Peyer's patch (tissue), 4 donors: ENCODE measurements around the gene RNPEP. TPM values are rescaled to one million over a fixed set of nuclear protein-coding genes. Genes with fewer than 3 reads are reported as not detected.

Experiments
- DNase-seq, 3 donors: peaks; one replicate each; pipeline ENCODE4 v3.0.0-alpha.2; 2017 to 2019
- H3K27ac ChIP-seq, 4 donors: fragments of 200-600 bp; sonication (generic); one replicate each; pipeline ENCODE4 v1.5.1; 2016 to 2019
- H3K27me3 ChIP-seq, 2 donors: fragments of 200-600 bp; sonication (generic); one replicate each; pipeline ENCODE4 v1.5.1; 2019
- H3K36me3 ChIP-seq, 3 donors: fragments of 200-600 bp; sonication (generic); one replicate each; pipeline ENCODE4 v1.5.1; 2016 to 2019
- H3K4me1 ChIP-seq, 4 donors: fragments of 200-600 bp; sonication (generic); one replicate each; pipeline ENCODE4 v1.5.1; 2016 to 2019
- H3K4me3 ChIP-seq, 4 donors: fragments of 200-600 bp; sonication (generic); 1 replicate in 3 of 4; 2 replicates in 1 of 4; pipeline ENCODE4 v1.5.1; 2016 to 2019; ENCODE audit warnings: mild to moderate bottlenecking in 1 of 4
- H3K9me3 ChIP-seq, 4 donors: fragments of 200-600 bp; sonication (generic); one replicate each; pipeline ENCODE4 v1.5.1; 2016 to 2019; ENCODE audit warnings: mild to moderate bottlenecking in 1 of 4
- POLR2A ChIP-seq, 2 donors: fragments of 450-650 bp; IDR thresholded peaks; one replicate each; pipeline ENCODE4 v1.5.1; 2017; ENCODE audit warnings: antibody characterized with exemption in 2 of 2, mild to moderate bottlenecking in 2 of 2, moderate library complexity in 2 of 2
- total RNA-seq, 4 donors: library from RNA; depleted of rRNA; stranded (reverse); fragments of >200 nt; gene quantifications; one replicate each; pipeline ENCODE4 v1.1.0, GENCODE V29; 2016
- TF ChIP-seq, protein P1 (sequence below), 6 experiments: fragments of 450-650 bp in 4 of 6; fragments of 200-600 bp in 2 of 6; sonication (generic) in 1 of 6; IDR thresholded peaks; one replicate each; pipeline ENCODE4 v1.5.1; 2017 to 2019; ENCODE audit warnings: antibody characterized with exemption in 6 of 6, mild to moderate bottlenecking in 3 of 6, moderate library complexity in 1 of 6

Gene RNPEP
- total RNA-seq, 4 donors from 2014 or later, result 165 to 257 (median 204) TPM

DNA sequence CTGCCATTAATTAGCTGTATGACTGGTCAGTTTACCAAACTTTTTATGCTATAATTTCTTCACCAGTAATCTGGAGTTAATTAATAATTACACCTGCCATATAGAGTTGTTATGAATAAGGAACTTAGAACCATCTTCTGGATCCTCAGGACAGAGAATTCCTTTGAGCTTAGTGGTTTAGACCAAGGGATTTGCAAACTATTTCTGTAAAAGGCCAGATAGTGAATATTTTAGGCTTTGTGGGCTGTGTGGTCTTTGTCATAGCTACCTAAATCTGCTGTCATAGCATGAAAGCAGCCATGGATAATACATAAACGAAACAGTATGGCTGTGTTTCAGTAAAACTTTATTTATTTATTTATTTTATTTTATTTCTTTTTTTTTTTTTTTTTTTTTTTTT is 18.2 kb upstream of the RNPEP start:
- no peak for DNase-seq
- TF ChIP-seq, protein P1, sequence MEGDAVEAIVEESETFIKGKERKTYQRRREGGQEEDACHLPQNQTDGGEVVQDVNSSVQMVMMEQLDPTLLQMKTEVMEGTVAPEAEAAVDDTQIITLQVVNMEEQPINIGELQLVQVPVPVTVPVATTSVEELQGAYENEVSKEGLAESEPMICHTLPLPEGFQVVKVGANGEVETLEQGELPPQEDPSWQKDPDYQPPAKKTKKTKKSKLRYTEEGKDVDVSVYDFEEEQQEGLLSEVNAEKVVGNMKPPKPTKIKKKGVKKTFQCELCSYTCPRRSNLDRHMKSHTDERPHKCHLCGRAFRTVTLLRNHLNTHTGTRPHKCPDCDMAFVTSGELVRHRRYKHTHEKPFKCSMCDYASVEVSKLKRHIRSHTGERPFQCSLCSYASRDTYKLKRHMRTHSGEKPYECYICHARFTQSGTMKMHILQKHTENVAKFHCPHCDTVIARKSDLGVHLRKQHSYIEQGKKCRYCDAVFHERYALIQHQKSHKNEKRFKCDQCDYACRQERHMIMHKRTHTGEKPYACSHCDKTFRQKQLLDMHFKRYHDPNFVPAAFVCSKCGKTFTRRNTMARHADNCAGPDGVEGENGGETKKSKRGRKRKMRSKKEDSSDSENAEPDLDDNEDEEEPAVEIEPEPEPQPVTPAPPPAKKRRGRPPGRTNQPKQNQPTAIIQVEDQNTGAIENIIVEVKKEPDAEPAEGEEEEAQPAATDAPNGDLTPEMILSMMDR (IDR thresholded peaks at IDR 0.05), result no peak
- no peak for TF ChIP-seq POLR2A (IDR thresholded peaks at IDR 0.05)
- H3K27ac ChIP-seq, result no peak overlapping the region
- no peak overlapping the region for H3K4me3 ChIP-seq
- H3K36me3 ChIP-seq, result peaks cover 0 to 92% (median 0%) of the 10 kb centered on the region in 3 donors
- H3K27me3 ChIP-seq, result no peaks in the 10 kb centered on the region
- no peaks in the 10 kb centered on the region for H3K4me1 ChIP-seq
- no peaks in the 10 kb centered on the region for H3K9me3 ChIP-seq

DNA sequence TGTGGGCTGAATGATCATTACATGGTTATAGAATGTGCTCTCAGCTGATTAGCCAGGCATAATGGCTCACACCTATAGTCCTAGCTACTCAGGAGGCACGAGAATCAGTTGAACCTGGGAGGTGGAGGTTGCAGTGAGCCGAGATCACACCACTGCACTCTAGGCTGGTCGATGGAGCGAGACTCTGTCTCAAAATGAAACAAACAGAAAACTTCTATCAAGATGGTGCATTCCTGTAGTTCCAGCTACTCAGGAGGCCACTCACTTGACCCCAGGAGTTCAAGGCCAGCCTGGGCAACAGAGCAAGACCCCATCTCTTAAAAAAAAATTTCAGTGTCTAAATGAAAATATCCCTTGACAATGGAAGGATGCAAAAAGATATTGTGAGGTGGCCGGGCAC is 16.3 kb upstream of the RNPEP start:
- Histone ChIP-seq H3K36me3 (peaks cover 0 to 90% (median 0%) of the 10 kb centered on the region in 3 donors), H3K4me3 (no peak overlapping the region), H3K27me3 (no peaks in the 10 kb centered on the region), H3K4me1 (no peaks in the 10 kb centered on the region), H3K9me3 (no peaks in the 10 kb centered on the region), H3K27ac (no peak overlapping the region)
- TF ChIP-seq, protein P1 (IDR thresholded peaks at IDR 0.05), result no peak
- TF ChIP-seq POLR2A (IDR thresholded peaks at IDR 0.05), result no peak
- DNase-seq, result no peak

DNA sequence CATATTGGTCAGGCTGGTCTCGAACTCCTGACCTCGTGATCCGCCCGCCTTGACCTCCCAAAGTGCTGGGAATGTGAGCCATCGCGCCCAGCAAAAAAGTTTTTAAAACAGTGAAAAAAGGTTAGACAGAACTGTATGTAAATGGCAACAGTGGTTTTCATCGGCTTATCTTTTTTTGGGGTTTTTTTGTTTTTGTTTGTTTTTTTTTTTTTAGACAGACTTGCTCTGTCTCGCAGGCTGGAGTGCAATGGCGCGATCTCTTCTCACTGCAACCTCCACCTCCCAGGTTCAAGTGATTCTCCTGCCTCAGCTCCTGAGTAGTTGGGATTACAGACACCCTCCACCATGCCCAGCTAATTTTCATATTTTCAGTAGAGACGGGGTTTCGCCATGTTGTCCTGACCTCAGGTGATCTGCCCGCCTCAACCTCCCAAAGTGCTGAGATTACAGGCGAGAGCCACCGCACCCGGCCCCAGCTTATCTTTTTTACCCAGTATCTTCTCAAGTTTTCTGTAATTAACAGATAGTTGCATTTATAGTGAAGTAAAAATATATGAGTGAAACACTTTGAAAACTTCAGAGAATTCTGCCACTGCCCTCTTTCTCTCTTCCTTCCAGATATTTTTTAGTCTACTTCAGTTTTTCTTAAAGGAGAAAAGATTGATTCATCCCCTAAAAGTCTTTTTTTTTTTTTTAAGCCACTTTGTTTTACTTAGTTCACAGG is 14.1 kb upstream of the RNPEP start:
- H3K36me3 ChIP-seq, result peaks cover 0 to 68% (median 0%) of the 10 kb centered on the region in 3 donors
- no peak overlapping the region for H3K4me3 ChIP-seq
- no peaks in the 10 kb centered on the region for H3K9me3 ChIP-seq
- no peak for DNase-seq
- H3K27me3 ChIP-seq, result no peaks in the 10 kb centered on the region
- H3K27ac ChIP-seq, result no peak overlapping the region
- H3K4me1 ChIP-seq, result peaks cover 0 to 4% (median 0%) of the 10 kb centered on the region in 4 donors
- TF ChIP-seq, protein P1 (IDR thresholded peaks at IDR 0.05), result no peak
- no peak for TF ChIP-seq POLR2A (IDR thresholded peaks at IDR 0.05)

DNA sequence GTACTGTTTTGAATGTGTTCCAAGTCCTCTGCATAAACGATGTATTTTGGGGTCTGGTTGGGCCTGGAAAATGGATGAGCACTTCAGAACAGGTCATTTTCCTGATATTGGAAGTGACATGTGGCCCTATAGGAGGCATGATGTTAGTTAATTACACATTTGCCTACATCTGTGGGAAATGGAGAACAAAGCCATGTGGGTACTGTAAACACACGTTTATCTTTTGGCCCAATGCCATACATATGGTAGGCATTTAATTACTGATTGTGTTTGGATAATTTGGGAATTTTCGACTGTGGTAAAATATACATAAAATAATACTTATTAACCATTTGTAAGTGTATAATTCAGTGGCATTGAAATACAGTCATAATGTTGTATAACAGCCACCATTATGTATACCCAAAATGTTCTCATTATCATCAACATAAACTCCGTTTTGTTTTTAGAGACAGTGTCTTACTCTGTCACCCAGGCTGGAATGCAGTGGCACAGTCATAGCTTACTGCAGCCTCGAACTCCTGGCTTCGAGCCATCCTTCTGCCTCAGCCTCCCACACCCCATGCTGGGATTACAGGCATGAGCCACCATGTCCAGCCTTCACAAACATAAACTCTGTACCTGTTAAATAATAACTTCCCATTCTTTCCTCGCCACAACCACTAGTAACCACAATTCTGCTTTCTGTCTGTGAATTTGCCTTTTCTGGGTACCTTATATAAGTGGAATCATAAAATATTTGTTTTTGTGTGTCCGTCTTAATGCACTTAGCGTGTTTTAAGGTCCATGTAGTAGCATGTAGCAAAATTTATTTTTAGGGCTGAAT is 11.9 kb upstream of the RNPEP start:
- no peak for DNase-seq
- Histone ChIP-seq H3K27ac (no peak overlapping the region), H3K36me3 (peaks cover 0 to 46% (median 0%) of the 10 kb centered on the region in 3 donors), H3K9me3 (no peaks in the 10 kb centered on the region), H3K27me3 (no peaks in the 10 kb centered on the region), H3K4me3 (no peak overlapping the region), H3K4me1 (peaks cover 0 to 4% (median 0%) of the 10 kb centered on the region in 4 donors)
- TF ChIP-seq, protein P1 (IDR thresholded peaks at IDR 0.05), result no peak
- TF ChIP-seq POLR2A (IDR thresholded peaks at IDR 0.05), result no peak

DNA sequence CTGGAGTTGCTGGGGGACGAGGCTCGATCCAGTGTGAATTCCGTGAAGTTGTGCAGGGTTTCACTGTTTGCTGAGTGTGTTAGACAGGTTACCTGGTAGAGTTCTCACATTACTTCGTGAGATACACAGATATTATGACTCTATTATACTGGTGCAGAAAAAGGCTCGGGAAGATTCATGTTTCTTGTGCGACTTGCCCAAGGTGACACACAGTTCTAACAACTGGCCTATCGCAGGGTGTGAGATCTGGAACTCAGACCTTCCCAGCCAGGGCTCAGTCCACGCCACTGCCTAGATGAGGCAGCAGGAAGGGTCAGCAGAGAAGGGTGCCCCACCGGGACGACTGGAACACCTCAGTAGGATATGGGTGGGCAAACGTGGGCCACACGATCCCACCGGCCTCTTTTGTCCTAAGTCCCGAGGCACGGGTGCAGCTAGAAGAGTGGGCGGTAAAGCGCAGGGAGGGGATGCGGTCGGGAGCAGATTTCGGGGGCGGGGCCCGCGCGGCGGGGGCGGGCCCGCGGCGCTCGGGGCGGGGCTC is 296 bp upstream of the RNPEP start:
- no peaks in the 10 kb centered on the region for H3K36me3 ChIP-seq
- no peaks in the 10 kb centered on the region for H3K27me3 ChIP-seq
- TF ChIP-seq, protein P1 (IDR thresholded peaks at IDR 0.05), result no peak
- no peak for TF ChIP-seq POLR2A (IDR thresholded peaks at IDR 0.05)
- no peaks in the 10 kb centered on the region for H3K9me3 ChIP-seq
- H3K4me1 ChIP-seq, result peaks cover 0 to 13% (median 0%) of the 10 kb centered on the region in 4 donors
- peak overlapping the region; percentile 96 to 98 (median 98) for H3K4me3 ChIP-seq
- H3K27ac ChIP-seq, result peak overlapping the region; percentile 93 to 99 (median 97)
- DNase-seq, result peak; percentile 71 to 90 (median 89)
